K562 (cell line): ENCODE results near the gene MARVELD1. TPM values are rescaled to one million over a fixed set of nuclear protein-coding genes. Genes with fewer than 3 reads are reported as not detected.

Source experiments
- CBX3 ChIP-seq, 2 experiments: IDR thresholded peaks; 1 replicate in 1 of 2; 2 replicates in 1 of 2; pipeline ENCODE4 v1.6.1; 2012; ENCODE audit warnings: inconsistent platforms in 2 of 2, low read length in 2 of 2, borderline replicate concordance in 1 of 2, control low read depth in 1 of 2
- CCNT2 ChIP-seq: IDR thresholded peaks from 2 replicates; pipeline ENCODE4 v1.6.1; 2011; ENCODE audit warnings: borderline replicate concordance, low read depth, mild to moderate bottlenecking, moderate library complexity, mixed read lengths, low read length; ENCODE audit not compliant: insufficient read length; ENCODE audit errors: extremely low read depth
- ILK ChIP-seq: fragments of 450-650 bp; IDR thresholded peaks from 2 replicates; pipeline ENCODE4 v1.6.1; 2016; ENCODE audit warnings: missing genetic modification characterization, low read depth, mild to moderate bottlenecking, missing compliant biosample characterization, moderate library complexity, borderline replicate concordance
- MLX ChIP-seq, 2 experiments: fragments of 450-650 bp in 1 of 2; sonication (generic) in 1 of 2; formaldehyde crosslinking; conservative IDR thresholded peaks; 2 replicates each; pipeline versions ENCODE4 v1.4.0 to v1.8.1; 2020 to 2022; ENCODE audit warnings: mild to moderate bottlenecking in 1 of 2, missing genetic modification reagents in 1 of 2
- PRPF4 ChIP-seq: fragments of 200-400 bp; formaldehyde crosslinking; IDR thresholded peaks from one replicate; pipeline ENCODE4 v1.6.1; 2017; ENCODE audit warnings: low read length, low read depth, mild to moderate bottlenecking; ENCODE audit not compliant: insufficient read depth, poor library complexity, severe bottlenecking
- STAT5B ChIP-seq: fragments of 250-450 bp; sonication (Bioruptor Pico); IDR thresholded peaks from 2 replicates; pipeline ENCODE4 v1.8.0; 2021; ENCODE audit warnings: mild to moderate bottlenecking, inconsistent platforms
- ZBTB17 ChIP-seq: fragments of 450-650 bp; formaldehyde crosslinking; IDR thresholded peaks from 2 replicates; pipeline ENCODE4 v1.4.0; 2020; ENCODE audit warnings: mild to moderate bottlenecking
- ZNF197 ChIP-seq: fragments of 200-800 bp; sonication (Bioruptor generic); IDR thresholded peaks from 2 replicates; pipeline ENCODE4 v1.6.1; 2016; ENCODE audit warnings: low read depth, missing genetic modification characterization, missing compliant biosample characterization
- ZNF780A ChIP-seq: fragments of 250-450 bp; sonication (Bioruptor Pico); IDR thresholded peaks from 2 replicates; pipeline ENCODE4 v1.5.0; 2021; ENCODE audit warnings: mild to moderate bottlenecking
- polyA plus RNA-seq, 8 experiments: library from polyadenylated mRNA; depleted of rRNA in 4 of 8; stranded (reverse) in 5 of 8; unstranded in 3 of 8; fragments of >200 nt; fragmentation: Nextera tagmentation in 2 of 8; fragmentation: Illumina TruSeq in 1 of 8; extraction: Ambion mirVana in 2 of 8; extraction: Trizol in 1 of 8; gene quantifications; 2 replicates each; pipeline versions ENCODE4 v1.2.1 to v1.2.3, GENCODE V29; 2011 to 2014; ENCODE audit warnings: inconsistent platforms in 1 of 8, missing spikeins in 1 of 8
- total RNA-seq, 7 experiments: library from RNA; depleted of rRNA in 6 of 7; stranded (reverse); fragments of >200 nt in 6 of 7; fragmentation: Illumina TruSeq in 2 of 7; extraction: Trizol in 2 of 7; gene quantifications; 2 replicates each; pipeline versions ENCODE4 v1.2.1 to v1.2.3, GENCODE V29; 2011 to 2021; ENCODE audit warnings: low replicate concordance in 1 of 7
- TF ChIP-seq, protein P1 (sequence below): sonication (generic); formaldehyde crosslinking; IDR thresholded peaks from 2 replicates; pipeline ENCODE4 v1.9.0; 2022; ENCODE audit warnings: mild to moderate bottlenecking, missing genetic modification reagents
- TF ChIP-seq, protein P2 (sequence below): fragments of 250-450 bp; sonication (Bioruptor Pico); IDR thresholded peaks from 2 replicates; pipeline ENCODE4 v1.4.0; 2020
- TF ChIP-seq, protein P3 (sequence below), 3 experiments: fragments of 200-800 bp in 1 of 3; fragments of 250-450 bp in 1 of 3; fragments of 450-650 bp in 1 of 3; sonication (Bioruptor Pico) in 1 of 3; sonication (Bioruptor generic) in 1 of 3; formaldehyde crosslinking in 1 of 3; IDR thresholded peaks; 2 replicates each; pipeline versions ENCODE4 v1.6.1 to v1.8.0; 2016 to 2022; ENCODE audit warnings: mild to moderate bottlenecking in 2 of 3, missing genetic modification characterization in 2 of 3, missing compliant biosample characterization in 1 of 3, moderate library complexity in 1 of 3
- TF ChIP-seq, protein P4 (sequence below): fragments of 450-650 bp; formaldehyde crosslinking; IDR thresholded peaks from 2 replicates; pipeline ENCODE4 v1.4.0; 2020; ENCODE audit warnings: mild to moderate bottlenecking, moderate library complexity
- TF ChIP-seq, protein P5 (sequence below): sonication (generic); formaldehyde crosslinking; IDR thresholded peaks from 2 replicates; pipeline ENCODE4 v1.8.1; 2023; ENCODE audit warnings: mild to moderate bottlenecking, missing genetic modification reagents

MARVELD1 gene
- total and polyA plus RNA-seq, 9 of the 15 experiments (the other 6 are each of a cell fraction or from before 2014, with no cell fraction given): 2.7 to 12.5 (median 5.3) TPM

GRCh38 chr10:97686962-97687784 lies 26.4 kb upstream of the MARVELD1 start, which contains the start of gene AVPI1 (continued):
- TF ChIP-seq, protein P1, sequence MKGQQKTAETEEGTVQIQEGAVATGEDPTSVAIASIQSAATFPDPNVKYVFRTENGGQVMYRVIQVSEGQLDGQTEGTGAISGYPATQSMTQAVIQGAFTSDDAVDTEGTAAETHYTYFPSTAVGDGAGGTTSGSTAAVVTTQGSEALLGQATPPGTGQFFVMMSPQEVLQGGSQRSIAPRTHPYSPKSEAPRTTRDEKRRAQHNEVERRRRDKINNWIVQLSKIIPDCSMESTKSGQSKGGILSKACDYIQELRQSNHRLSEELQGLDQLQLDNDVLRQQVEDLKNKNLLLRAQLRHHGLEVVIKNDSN (CRISPR knock-in tag): peak; percentile 93
- TF ChIP-seq ZNF197 (CRISPR knock-in tag) (no peak), MLX (CRISPR knock-in tag; conservative IDR thresholded peaks at IDR 0.05) (no peak), ZBTB17 (CRISPR knock-in tag) (no peak; the same call in 1 of the 2 replicates), CCNT2 (peak; percentile 91), ILK (no peak), PRPF4 (no peak), ZNF780A (CRISPR knock-in tag) (no peak), STAT5B (no peak), CBX3 (IDR thresholded peaks at IDR 0.05; ENCODE audit: borderline replicate concordance in 1 of 2, low read length in 2 of 2) (peak in 1 of 2 experiments; percentile 3; a peak in 1 of 3 replicates)
- TF ChIP-seq, protein P2, sequence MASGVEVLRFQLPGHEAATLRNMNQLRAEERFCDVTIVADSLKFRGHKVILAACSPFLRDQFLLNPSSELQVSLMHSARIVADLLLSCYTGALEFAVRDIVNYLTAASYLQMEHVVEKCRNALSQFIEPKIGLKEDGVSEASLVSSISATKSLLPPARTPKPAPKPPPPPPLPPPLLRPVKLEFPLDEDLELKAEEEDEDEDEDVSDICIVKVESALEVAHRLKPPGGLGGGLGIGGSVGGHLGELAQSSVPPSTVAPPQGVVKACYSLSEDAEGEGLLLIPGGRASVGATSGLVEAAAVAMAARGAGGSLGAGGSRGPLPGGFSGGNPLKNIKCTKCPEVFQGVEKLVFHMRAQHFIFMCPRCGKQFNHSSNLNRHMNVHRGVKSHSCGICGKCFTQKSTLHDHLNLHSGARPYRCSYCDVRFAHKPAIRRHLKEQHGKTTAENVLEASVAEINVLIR (CRISPR knock-in tag): peak; percentile 80
- TF ChIP-seq, protein P3, sequence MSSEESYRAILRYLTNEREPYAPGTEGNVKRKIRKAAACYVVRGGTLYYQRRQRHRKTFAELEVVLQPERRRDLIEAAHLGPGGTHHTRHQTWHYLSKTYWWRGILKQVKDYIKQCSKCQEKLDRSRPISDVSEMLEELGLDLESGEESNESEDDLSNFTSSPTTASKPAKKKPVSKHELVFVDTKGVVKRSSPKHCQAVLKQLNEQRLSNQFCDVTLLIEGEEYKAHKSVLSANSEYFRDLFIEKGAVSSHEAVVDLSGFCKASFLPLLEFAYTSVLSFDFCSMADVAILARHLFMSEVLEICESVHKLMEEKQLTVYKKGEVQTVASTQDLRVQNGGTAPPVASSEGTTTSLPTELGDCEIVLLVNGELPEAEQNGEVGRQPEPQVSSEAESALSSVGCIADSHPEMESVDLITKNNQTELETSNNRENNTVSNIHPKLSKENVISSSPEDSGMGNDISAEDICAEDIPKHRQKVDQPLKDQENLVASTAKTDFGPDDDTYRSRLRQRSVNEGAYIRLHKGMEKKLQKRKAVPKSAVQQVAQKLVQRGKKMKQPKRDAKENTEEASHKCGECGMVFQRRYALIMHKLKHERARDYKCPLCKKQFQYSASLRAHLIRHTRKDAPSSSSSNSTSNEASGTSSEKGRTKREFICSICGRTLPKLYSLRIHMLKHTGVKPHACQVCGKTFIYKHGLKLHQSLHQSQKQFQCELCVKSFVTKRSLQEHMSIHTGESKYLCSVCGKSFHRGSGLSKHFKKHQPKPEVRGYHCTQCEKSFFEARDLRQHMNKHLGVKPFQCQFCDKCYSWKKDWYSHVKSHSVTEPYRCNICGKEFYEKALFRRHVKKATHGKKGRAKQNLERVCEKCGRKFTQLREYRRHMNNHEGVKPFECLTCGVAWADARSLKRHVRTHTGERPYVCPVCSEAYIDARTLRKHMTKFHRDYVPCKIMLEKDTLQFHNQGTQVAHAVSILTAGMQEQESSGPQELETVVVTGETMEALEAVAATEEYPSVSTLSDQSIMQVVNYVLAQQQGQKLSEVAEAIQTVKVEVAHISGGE (CRISPR knock-in tag; IDR thresholded peaks at IDR 0.05): no peak
- TF ChIP-seq, protein P4, sequence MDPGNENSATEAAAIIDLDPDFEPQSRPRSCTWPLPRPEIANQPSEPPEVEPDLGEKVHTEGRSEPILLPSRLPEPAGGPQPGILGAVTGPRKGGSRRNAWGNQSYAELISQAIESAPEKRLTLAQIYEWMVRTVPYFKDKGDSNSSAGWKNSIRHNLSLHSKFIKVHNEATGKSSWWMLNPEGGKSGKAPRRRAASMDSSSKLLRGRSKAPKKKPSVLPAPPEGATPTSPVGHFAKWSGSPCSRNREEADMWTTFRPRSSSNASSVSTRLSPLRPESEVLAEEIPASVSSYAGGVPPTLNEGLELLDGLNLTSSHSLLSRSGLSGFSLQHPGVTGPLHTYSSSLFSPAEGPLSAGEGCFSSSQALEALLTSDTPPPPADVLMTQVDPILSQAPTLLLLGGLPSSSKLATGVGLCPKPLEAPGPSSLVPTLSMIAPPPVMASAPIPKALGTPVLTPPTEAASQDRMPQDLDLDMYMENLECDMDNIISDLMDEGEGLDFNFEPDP (CRISPR knock-in tag): no peak
- TF ChIP-seq, protein P5, sequence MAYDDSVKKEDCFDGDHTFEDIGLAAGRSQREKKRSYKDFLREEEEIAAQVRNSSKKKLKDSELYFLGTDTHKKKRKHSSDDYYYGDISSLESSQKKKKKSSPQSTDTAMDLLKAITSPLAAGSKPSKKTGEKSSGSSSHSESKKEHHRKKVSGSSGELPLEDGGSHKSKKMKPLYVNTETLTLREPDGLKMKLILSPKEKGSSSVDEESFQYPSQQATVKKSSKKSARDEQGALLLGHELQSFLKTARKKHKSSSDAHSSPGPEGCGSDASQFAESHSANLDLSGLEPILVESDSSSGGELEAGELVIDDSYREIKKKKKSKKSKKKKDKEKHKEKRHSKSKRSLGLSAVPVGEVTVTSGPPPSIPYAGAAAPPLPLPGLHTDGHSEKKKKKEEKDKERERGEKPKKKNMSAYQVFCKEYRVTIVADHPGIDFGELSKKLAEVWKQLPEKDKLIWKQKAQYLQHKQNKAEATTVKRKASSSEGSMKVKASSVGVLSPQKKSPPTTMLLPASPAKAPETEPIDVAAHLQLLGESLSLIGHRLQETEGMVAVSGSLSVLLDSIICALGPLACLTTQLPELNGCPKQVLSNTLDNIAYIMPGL (CRISPR knock-in tag): 0 out of 2 replicates have a peak, but pooled peaks have one; percentile 56
